K562 (cell line): ENCODE data around the gene NQO2. TPM values are rescaled to one million over a fixed set of nuclear protein-coding genes. Genes with fewer than 3 reads are reported as not detected.

Experiments
- ATAC-seq: fragments of 200-7000 bp; cut with Tn5 transposase; 3 replicates; pipeline ENCODE4 v1.9.1; 2020; ENCODE audit warnings: moderate library complexity
- BruUV-seq: library from RNA; stranded (reverse); fragments of 400-500 nt; replicated peaks from 2 replicates; lab custom pipeline; 2021; lab: Mats Ljungman, UMichigan
- CTCF ChIA-PET: fragments of 300-600 bp; formaldehyde crosslinking; extraction: SDS; loops from one replicate; lab custom pipeline; 2021; ENCODE audit warnings: low intra/inter-chr PET ratio; lab: Yijun Ruan, JAX
- POLR2A ChIA-PET: fragments of 300-600, 350-650 bp; sonication (Branson Sonifier 250); formaldehyde crosslinking; extraction: SDS; loops from one replicate; lab custom pipeline; 2021; ENCODE audit warnings: antibody characterized with exemption, inconsistent platforms; lab: Yijun Ruan, JAX
- DNase-seq, 4 experiments: peaks; one replicate each; pipeline versions ENCODE4 v3.0.0 to v3.0.0-alpha.2; 2011 to 2018; ENCODE audit warnings: low spot score in 3 of 4, mixed read lengths in 3 of 4; ENCODE audit errors: extremely low read depth in 1 of 4
- FAIRE-seq: peaks from 2 replicates; lab custom pipeline; 2011; peaks lifted over from hg19 to GRCh38; lab: Jason Lieb, UNC
- H2AFZ ChIP-seq: 2 replicates; pipeline ENCODE4 v1.6.0; 2011; ENCODE audit warnings: low read depth, low read length, control low read depth, inconsistent platforms
- H3K27ac ChIP-seq: fragments of 200-600 bp; 3 replicates; pipeline ENCODE4 v1.8.0; 2011; ENCODE audit warnings: low read depth, mild to moderate bottlenecking, control low read depth, inconsistent platforms, low read length, moderate library complexity, mixed read lengths; ENCODE audit errors: extremely low read depth
- H3K27me3 ChIP-seq, 2 experiments: fragments of 300-600 bp in 1 of 2; 2 replicates in 1 of 2; 3 replicates in 1 of 2; pipeline versions ENCODE4 v1.6.0 to v1.8.0; 2011; ENCODE audit warnings: inconsistent platforms in 2 of 2, low read length in 2 of 2, mild to moderate bottlenecking in 1 of 2, mixed read lengths in 1 of 2, moderate library complexity in 1 of 2; ENCODE audit not compliant: control insufficient read depth in 2 of 2, insufficient read depth in 2 of 2
- H3K36me3 ChIP-seq: fragments of 300-600 bp; 3 replicates; pipeline ENCODE4 v1.8.0; 2011; ENCODE audit warnings: mild to moderate bottlenecking, low read length, inconsistent platforms; ENCODE audit not compliant: control insufficient read depth, insufficient read depth
- H3K4me1 ChIP-seq, 2 experiments: fragments of 200-600 bp in 1 of 2; replicated peaks in 1 of 2; 2 replicates in 1 of 2; 3 replicates in 1 of 2; pipeline versions ENCODE4 v1.5.1 to v1.8.0; 2011; ENCODE audit warnings: inconsistent platforms in 2 of 2, low read length in 2 of 2, mild to moderate bottlenecking in 1 of 2, mixed read lengths in 1 of 2, moderate library complexity in 1 of 2; ENCODE audit not compliant: control insufficient read depth in 2 of 2, insufficient read depth in 2 of 2
- H3K4me2 ChIP-seq: 2 replicates; pipeline ENCODE4 v1.6.1; 2011; ENCODE audit warnings: low read length, control low read depth, inconsistent platforms, mixed read lengths; ENCODE audit not compliant: insufficient read depth
- H3K4me3 ChIP-seq: fragments of 200-600 bp; sonication (generic), shearing (Covaris generic); 2 replicates; pipeline ENCODE4 v1.5.1; 2016; ENCODE audit warnings: control low read depth, inconsistent platforms
- H3K79me2 ChIP-seq: fragments of 200-600 bp; 3 replicates; pipeline ENCODE4 v1.8.0; 2011; ENCODE audit warnings: low read length, inconsistent platforms; ENCODE audit not compliant: control insufficient read depth, insufficient read depth
- H3K9ac ChIP-seq, 2 experiments: 2 replicates each; pipeline versions ENCODE4 v1.6.0 to v1.6.1; 2011; ENCODE audit warnings: low read depth in 2 of 2, low read length in 2 of 2, control low read depth in 1 of 2, inconsistent platforms in 1 of 2, mild to moderate bottlenecking in 1 of 2, mixed read lengths in 1 of 2; ENCODE audit not compliant: insufficient read depth in 1 of 2
- H3K9me1 ChIP-seq: one replicate; pipeline ENCODE4 v1.6.0; 2011; ENCODE audit warnings: inconsistent platforms, mild to moderate bottlenecking, low read length, moderate library complexity; ENCODE audit not compliant: control insufficient read depth, insufficient read depth
- H3K9me3 ChIP-seq: replicated peaks from 2 replicates; pipeline ENCODE4 v1.5.1; 2011; ENCODE audit warnings: low read depth, low read length, inconsistent platforms; ENCODE audit not compliant: control insufficient read depth, insufficient read depth
- H4K20me1 ChIP-seq: replicated peaks from 2 replicates; pipeline ENCODE4 v1.6.1; 2011; ENCODE audit warnings: low read length, inconsistent platforms, mixed read lengths; ENCODE audit not compliant: control insufficient read depth, insufficient read depth
- CSDE1 ChIP-seq, 2 experiments: fragments of 450-650 bp; IDR thresholded peaks; 2 replicates each; pipeline ENCODE4 v1.6.1; 2016; ENCODE audit warnings: mild to moderate bottlenecking in 1 of 2
- HNRNPL ChIP-seq: fragments of 200-400 bp; formaldehyde crosslinking; IDR thresholded peaks from 2 replicates; pipeline ENCODE4 v1.6.1; 2017; ENCODE audit warnings: low read depth, mild to moderate bottlenecking, low read length
- ZKSCAN1 ChIP-seq: fragments of 150-350 bp; IDR thresholded peaks from 2 replicates; pipeline ENCODE4 v1.6.1; 2016; ENCODE audit warnings: low read depth, low read length
- ZNF384 ChIP-seq: IDR thresholded peaks from 2 replicates; pipeline ENCODE4 v1.6.1; 2012; ENCODE audit warnings: low read depth, low read length, improper control_type of control experiment
- ZNF431 ChIP-seq: sonication (generic); formaldehyde crosslinking; IDR thresholded peaks from 2 replicates; pipeline ENCODE4 v1.8.0; 2022; ENCODE audit warnings: mild to moderate bottlenecking, missing genetic modification reagents
- ZNF780A ChIP-seq: fragments of 250-450 bp; sonication (Bioruptor Pico); IDR thresholded peaks from 2 replicates; pipeline ENCODE4 v1.5.0; 2021; ENCODE audit warnings: mild to moderate bottlenecking
- WGBS: fragments of 100-300 bp; shearing (Covaris generic); methylation state at CpG from one replicate; pipeline ENCODE4 v1.1.6; 2016; ENCODE audit warnings: low coverage, mixed read lengths; ENCODE audit not compliant: insufficient coverage; ENCODE audit errors: missing lambda C conversion rate; 5-methylcytosine and 5-hydroxymethylcytosine counted together
- in situ Hi-C: fragments of 300-500 bp; cut with MboI; formaldehyde crosslinking; loops from 4 replicates; pipeline ENCODE4 v1.15.0; 2018; ENCODE audit warnings: inconsistent platforms, mixed read lengths
- intact Hi-C: fragments of 100-400 bp; cut with micrococcal nuclease; formaldehyde crosslinking; loops from 2 replicates; pipeline ENCODE4 v1.14.2; 2022
- polyA plus RNA-seq, 8 experiments: library from polyadenylated mRNA; depleted of rRNA in 4 of 8; stranded (reverse) in 5 of 8; unstranded in 3 of 8; fragments of >200 nt; fragmentation: Nextera tagmentation in 2 of 8; fragmentation: Illumina TruSeq in 1 of 8; extraction: Ambion mirVana in 2 of 8; extraction: Trizol in 1 of 8; gene quantifications; 2 replicates each; pipeline versions ENCODE4 v1.2.1 to v1.2.3, GENCODE V29; 2011 to 2014; ENCODE audit warnings: inconsistent platforms in 1 of 8, missing spikeins in 1 of 8
- total RNA-seq, 7 experiments: library from RNA; depleted of rRNA in 6 of 7; stranded (reverse); fragments of >200 nt in 6 of 7; fragmentation: Illumina TruSeq in 2 of 7; extraction: Trizol in 2 of 7; gene quantifications; 2 replicates each; pipeline versions ENCODE4 v1.2.1 to v1.2.3, GENCODE V29; 2011 to 2021; ENCODE audit warnings: low replicate concordance in 1 of 7

Gene NQO2
- total and polyA plus RNA-seq, 9 of the 15 experiments (the other 6 are each of a cell fraction or from before 2014, with no cell fraction given), result 54.6 to 214 (median 116) TPM

- Histone ChIP-seq H3K36me3 (no peaks in the 10 kb centered on the region), H3K27ac (no peak overlapping the region), H3K79me2 (no peaks in the 10 kb centered on the region), H3K9me1 (no peaks in the 10 kb centered on the region), H3K4me1 (no peaks in the 10 kb centered on the region; a peak in 1 of 5 replicates), H3K4me2 (no peak overlapping the region), H2AFZ (peak overlapping the region; percentile 35), H3K27me3 (no peaks in the 10 kb centered on the region), H3K9me3 (peaks cover 21% of the 10 kb centered on the region), H4K20me1 (no peaks in the 10 kb centered on the region), H3K4me3 (no peak overlapping the region), H3K9ac (no peak overlapping the region)
- DNase-seq, result no peak
- ChIA-PET CTCF (no interaction called here), POLR2A (interaction anchor here (0.6 to 3.3 kb wide), 10 partner anchors 11 to 708 kb away, joined by 3 to 50 read pairs (median 6); no protein-coding TSS in a partner anchor)
- TF ChIP-seq ZNF384 (no peak), CSDE1 (IDR thresholded peaks at IDR 0.05) (no peak), ZNF431 (CRISPR knock-in tag) (no peak), HNRNPL (no peak), ZKSCAN1 (no peak), ZNF780A (CRISPR knock-in tag) (no peak)
- intact Hi-C loops, result no loop called here
- peak; percentile 29; the same call in 2 of the 3 replicates for ATAC-seq
- BruUV-seq, result no TSS peak
- 74% methylated on average over 7 of the region's 7 CpGs for WGBS
- in situ Hi-C loops, result no loop called here
- no peak for FAIRE-seq
Measured at GRCh38 chr6:3037638-3038365, 38.1 kb downstream of the NQO2 start.
